GM12878 (cell line): ENCODE measurements around the gene NRXN3. TPM values are rescaled to one million over a fixed set of nuclear protein-coding genes. Genes with fewer than 3 reads are reported as not detected.

Source experiments
- ATAC-seq: fragments of 200-7000 bp; cut with Tn5 transposase; 3 replicates; pipeline ENCODE4 v1.9.1; 2020; ENCODE audit warnings: mild to moderate bottlenecking, moderate library complexity
- BruUV-seq: library from RNA; stranded (reverse); fragments of 400-500 nt; replicated peaks from 2 replicates; lab custom pipeline; 2021; lab: Mats Ljungman, UMichigan
- CTCF ChIA-PET: fragments of 300-600 bp; sonication (Branson Sonifier 250); formaldehyde crosslinking; extraction: SDS; loops from one replicate; lab custom pipeline; 2021; ENCODE audit warnings: inconsistent platforms; lab: Yijun Ruan, JAX
- POLR2A ChIA-PET: fragments of 350-600 bp; formaldehyde crosslinking; extraction: SDS; loops from one replicate; lab custom pipeline; 2021; ENCODE audit warnings: inconsistent platforms; lab: Charles Lee
- RAD21 ChIA-PET: fragments of 300-600 bp; sonication (Branson Sonifier 250); formaldehyde crosslinking; loops from one replicate; lab custom pipeline; 2023; ENCODE audit warnings: antibody characterized with exemption; ENCODE audit not compliant: unreplicated experiment; lab: Charles Lee
- SMC1A ChIA-PET: fragments of 300-600 bp; sonication (Branson Sonifier 250); formaldehyde crosslinking; loops from one replicate; lab custom pipeline; 2023; ENCODE audit not compliant: unreplicated experiment, uncharacterized antibody; lab: Charles Lee
- DNase-seq: peaks from one replicate; pipeline ENCODE4 v3.0.0-alpha.2; 2011; ENCODE audit warnings: low read depth, low spot score
- FAIRE-seq: peaks from 3 replicates; lab custom pipeline; 2011; peaks lifted over from hg19 to GRCh38; lab: Jason Lieb, UNC
- H2AFZ ChIP-seq: 2 replicates; pipeline ENCODE4 v1.6.0; 2011; ENCODE audit warnings: low read depth, low read length, control low read depth; ENCODE audit not compliant: control insufficient read depth
- H3K27ac ChIP-seq: 2 replicates; pipeline ENCODE4 v1.5.1; 2011; ENCODE audit warnings: control low read depth; ENCODE audit not compliant: control insufficient read depth, insufficient read depth
- H3K27me3 ChIP-seq, 2 experiments: replicated peaks in 1 of 2; 2 replicates each; pipeline versions ENCODE4 v1.6.0 to v1.6.1; 2011; ENCODE audit warnings: low read length in 1 of 2; ENCODE audit not compliant: control insufficient read depth in 2 of 2, insufficient read depth in 2 of 2
- H3K36me3 ChIP-seq, 2 experiments: 2 replicates each; pipeline ENCODE4 v1.5.1; 2011; ENCODE audit warnings: low read length in 1 of 2; ENCODE audit not compliant: control insufficient read depth in 2 of 2, insufficient read depth in 2 of 2
- H3K4me1 ChIP-seq: 2 replicates; pipeline ENCODE4 v1.6.1; 2011; ENCODE audit warnings: mild to moderate bottlenecking, low read length, moderate library complexity, mixed read lengths; ENCODE audit not compliant: control insufficient read depth, insufficient read depth
- H3K4me2 ChIP-seq: 2 replicates; pipeline ENCODE4 v1.6.0; 2011; ENCODE audit warnings: control low read depth; ENCODE audit not compliant: control insufficient read depth, insufficient read depth
- H3K4me3 ChIP-seq: fragments of 200-600 bp; sonication (generic); 2 replicates; pipeline ENCODE4 v1.5.1; 2016
- H3K79me2 ChIP-seq: 2 replicates; pipeline ENCODE4 v1.6.0; 2011; ENCODE audit warnings: low read length; ENCODE audit not compliant: control insufficient read depth, insufficient read depth
- H3K9ac ChIP-seq: 2 replicates; pipeline ENCODE4 v1.8.0; 2011; ENCODE audit warnings: low read length, control low read depth, mixed read lengths; ENCODE audit not compliant: control insufficient read depth, insufficient read depth
- H3K9me3 ChIP-seq: replicated peaks from 3 replicates; pipeline ENCODE4 v1.5.1; 2011; ENCODE audit warnings: mild to moderate bottlenecking, low read length; ENCODE audit not compliant: control insufficient read depth, insufficient read depth
- H4K20me1 ChIP-seq: 2 replicates; pipeline ENCODE4 v1.6.0; 2011; ENCODE audit not compliant: control insufficient read depth, insufficient read depth
- BHLHE40 ChIP-seq, 2 experiments: fragments of 450-650 bp in 1 of 2; IDR thresholded peaks; 2 replicates each; pipeline ENCODE4 v1.6.1; 2011 to 2017; ENCODE audit warnings: low read depth in 2 of 2, borderline replicate concordance in 1 of 2, improper control_type of control experiment in 1 of 2, low read length in 1 of 2, mild to moderate bottlenecking in 1 of 2
- CREB1 ChIP-seq: IDR thresholded peaks from 2 replicates; pipeline ENCODE4 v1.6.1; 2012; ENCODE audit warnings: low read depth, mild to moderate bottlenecking, inconsistent platforms
- IKZF2 ChIP-seq, 2 experiments: fragments of 450-650 bp; IDR thresholded peaks; 2 replicates each; pipeline ENCODE4 v1.6.1; 2017; ENCODE audit warnings: mild to moderate bottlenecking in 2 of 2, moderate library complexity in 2 of 2
- KLF5 ChIP-seq: fragments of 450-650 bp; IDR thresholded peaks from 2 replicates; pipeline ENCODE4 v1.6.1; 2014; ENCODE audit warnings: mild to moderate bottlenecking; ENCODE audit not compliant: partially characterized antibody
- NRF1 ChIP-seq: conservative IDR thresholded peaks from 2 replicates; pipeline ENCODE4 v1.6.1; 2011; ENCODE audit warnings: mild to moderate bottlenecking, low read depth, low read length, improper control_type of control experiment
- RELA ChIP-seq: fragments of 450-650 bp; IDR thresholded peaks from 2 replicates; pipeline ENCODE4 v1.8.0; 2014; ENCODE audit warnings: borderline replicate concordance; ENCODE audit not compliant: partially characterized antibody
- ZNF207 ChIP-seq: fragments of 450-650 bp; IDR thresholded peaks from 2 replicates; pipeline ENCODE4 v1.6.1; 2014; ENCODE audit warnings: antibody characterized with exemption, mild to moderate bottlenecking, borderline replicate concordance
- ZNF384 ChIP-seq: IDR thresholded peaks from 2 replicates; pipeline ENCODE4 v1.6.1; 2012; ENCODE audit warnings: low read depth, mild to moderate bottlenecking, low read length, improper control_type of control experiment, borderline replicate concordance
- ZNF622 ChIP-seq: fragments of 450-650 bp; IDR thresholded peaks from 2 replicates; pipeline ENCODE4 v1.6.1; 2017; ENCODE audit warnings: mild to moderate bottlenecking, inconsistent platforms
- ZZZ3 ChIP-seq: IDR thresholded peaks from 2 replicates; pipeline ENCODE4 v1.6.1; 2011; ENCODE audit warnings: low read depth; ENCODE audit not compliant: control insufficient read depth, insufficient read length
- WGBS: methylation state at CpG from one replicate; pipeline ENCODE4 v1.1.6; 2016; ENCODE audit warnings: low lambda C conversion rate; ENCODE audit not compliant: insufficient replicate concordance, insufficient coverage; ENCODE audit errors: missing lambda C conversion rate; 5-methylcytosine and 5-hydroxymethylcytosine counted together
- in situ Hi-C: fragments of 300-500 bp; cut with MboI; formaldehyde crosslinking; loops from 9 replicates; pipeline ENCODE4 v1.14.3; 2018; ENCODE audit warnings: mixed read lengths
- intact Hi-C: fragments of 100-400 bp; cut with micrococcal nuclease; formaldehyde crosslinking; loops from one replicate; pipeline ENCODE4 v1.14.2; 2022; ENCODE audit not compliant: unreplicated experiment
- polyA plus RNA-seq, 11 experiments: library from polyadenylated mRNA; depleted of rRNA in 4 of 11; unstranded in 6 of 11; stranded (reverse) in 5 of 11; fragments of >200 nt; fragmentation: Nextera tagmentation in 4 of 11; fragmentation: Illumina TruSeq in 1 of 11; extraction: Ambion mirVana in 4 of 11; extraction: Trizol in 1 of 11; gene quantifications; 1 replicate in 1 of 11; 2 replicates in 10 of 11; pipeline versions ENCODE4 v1.2.1 to v1.2.3, GENCODE V29; 2011 to 2016; ENCODE audit warnings: inconsistent platforms in 2 of 11, missing spikeins in 2 of 11, low read depth in 1 of 11
- total RNA-seq, 4 experiments: library from RNA; depleted of rRNA in 3 of 4; stranded (reverse); fragments of >200 nt in 3 of 4; fragmentation: Illumina TruSeq in 1 of 4; extraction: Trizol in 1 of 4; gene quantifications; 2 replicates each; pipeline versions ENCODE4 v1.2.1 to v1.2.3, GENCODE V29; 2013 to 2021
- TF ChIP-seq, protein P1 (sequence below): fragments of 450-650 bp; IDR thresholded peaks from 2 replicates; pipeline ENCODE4 v1.6.1; 2017; ENCODE audit warnings: mild to moderate bottlenecking
- TF ChIP-seq, protein P2 (sequence below): fragments of 450-650 bp; IDR thresholded peaks from 2 replicates; pipeline ENCODE4 v1.6.1; 2018; ENCODE audit warnings: borderline replicate concordance, mild to moderate bottlenecking; ENCODE audit not compliant: partially characterized antibody

The NRXN3 gene
- total and polyA plus RNA-seq, 10 of the 15 experiments (the other 5 are each of a cell fraction or from before 2014, with no cell fraction given): 0.52 to 3.3 (median 1.4) TPM

DNA sequence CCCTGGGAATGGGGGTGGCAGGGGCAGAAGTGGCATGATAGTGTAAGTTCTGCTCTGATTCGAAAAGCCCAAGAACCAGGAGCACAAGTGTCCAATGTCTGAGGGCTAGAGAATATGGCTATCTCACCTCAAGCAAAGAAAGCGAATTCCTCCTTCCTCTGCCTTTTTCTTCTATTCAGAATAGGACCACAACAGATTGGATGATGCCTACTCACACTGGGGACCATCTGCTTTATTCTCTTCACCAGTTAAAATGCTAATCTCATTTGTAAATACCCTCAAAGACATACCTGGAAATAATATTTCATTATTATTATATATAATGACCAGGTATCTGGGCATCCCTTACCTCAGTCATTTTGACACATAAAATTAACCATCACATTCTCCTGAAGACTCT, 808.7 kb downstream of the NRXN3 start (continued):
- no peak for TF ChIP-seq ZNF384
- TF ChIP-seq ZZZ3: no peak

DNA sequence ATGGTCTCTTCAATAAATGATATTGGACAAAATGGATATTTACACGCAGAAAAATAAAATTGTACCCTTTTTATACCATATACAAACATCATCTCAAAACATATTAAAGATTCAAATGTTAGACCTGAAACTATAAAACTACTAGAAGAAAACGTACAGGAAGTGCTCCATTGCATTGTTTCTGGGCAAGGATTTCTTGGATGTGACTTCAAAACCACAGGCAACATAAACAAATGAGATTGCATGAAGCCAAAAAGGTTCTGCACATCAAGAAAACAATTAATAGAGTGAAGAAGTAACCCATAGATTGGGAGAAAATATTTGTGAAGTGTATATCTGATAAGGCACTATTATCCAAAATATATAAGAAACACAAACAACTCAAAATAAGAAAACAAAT, 812.4 kb downstream of the NRXN3 start:
- BruUV-seq: no TSS peak
- no peaks in the 10 kb centered on the region for H3K79me2 ChIP-seq
- 15% methylated on average over 2 of the region's 2 CpGs for WGBS
- no peaks in the 10 kb centered on the region for H3K36me3 ChIP-seq
- no peak overlapping the region for H3K9ac ChIP-seq
- no peaks in the 10 kb centered on the region for H3K4me1 ChIP-seq
- in situ Hi-C loops: no loop called here
- no peaks in the 10 kb centered on the region for H4K20me1 ChIP-seq
- H2AFZ ChIP-seq: no peak overlapping the region
- no peaks in the 10 kb centered on the region for H3K27me3 ChIP-seq
- DNase-seq: no peak
- no peak for FAIRE-seq
- ChIA-PET RAD21 (interaction anchor here (0.6 kb wide), 1 partner anchor 9 kb away, joined by 4 read pairs; no protein-coding TSS in a partner anchor), POLR2A (no interaction called here)
- H3K27ac ChIP-seq: no peak overlapping the region
- H3K4me2 ChIP-seq: no peak overlapping the region
- intact Hi-C loops: no loop called here
- TF ChIP-seq RELA: no peak
- TF ChIP-seq, all 136 proteins: peak for 0
- SMC1A ChIA-PET: no interaction called here
- Histone ChIP-seq H3K9me3 (no peaks in the 10 kb centered on the region; the same call in 1 of the 3 replicates), H3K4me3 (no peak overlapping the region)
- ATAC-seq: no peak
- CTCF ChIA-PET: no interaction called here

DNA sequence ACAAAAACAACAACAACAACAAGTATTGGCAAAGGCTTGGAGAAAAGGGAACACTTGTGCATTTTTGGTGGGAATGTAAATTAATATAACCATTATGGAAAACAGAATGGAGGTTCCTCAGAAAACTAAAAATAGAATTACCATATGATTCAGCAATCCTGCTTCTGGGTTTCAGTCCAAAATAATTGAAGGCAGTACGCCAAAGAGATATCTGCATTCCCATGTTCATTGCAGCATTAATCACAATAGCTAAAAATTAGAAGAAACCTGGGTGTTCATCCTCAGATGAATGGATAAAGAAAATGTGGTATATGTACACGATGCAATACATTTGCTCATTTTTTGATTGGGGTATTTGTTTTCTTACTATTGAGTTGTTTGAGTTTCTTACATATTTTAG, 813.0 kb downstream of the NRXN3 start:
- Histone ChIP-seq H3K4me1 (no peaks in the 10 kb centered on the region), H2AFZ (no peak overlapping the region), H3K4me2 (no peak overlapping the region), H3K9ac (no peak overlapping the region), H3K27ac (no peak overlapping the region), H4K20me1 (no peaks in the 10 kb centered on the region), H3K36me3 (no peaks in the 10 kb centered on the region), H3K27me3 (no peaks in the 10 kb centered on the region), H3K79me2 (no peaks in the 10 kb centered on the region), H3K9me3 (no peaks in the 10 kb centered on the region; the same call in 1 of the 3 replicates), H3K4me3 (no peak overlapping the region)
- BruUV-seq: no TSS peak
- no peak for FAIRE-seq
- RAD21 ChIA-PET: no interaction called here
- SMC1A ChIA-PET: no interaction called here
- POLR2A ChIA-PET: no interaction called here
- in situ Hi-C loops (no loop called here), intact Hi-C loops (no loop called here)
- ATAC-seq: no peak
- CTCF ChIA-PET: no interaction called here
- DNase-seq: no peak
- WGBS: 7% methylated on average over 2 of the region's 2 CpGs
- no peak for TF ChIP-seq CREB1
- TF ChIP-seq IKZF2 (IDR thresholded peaks at IDR 0.05): no peak
- TF ChIP-seq ZNF207: no peak
- TF ChIP-seq, protein P1, sequence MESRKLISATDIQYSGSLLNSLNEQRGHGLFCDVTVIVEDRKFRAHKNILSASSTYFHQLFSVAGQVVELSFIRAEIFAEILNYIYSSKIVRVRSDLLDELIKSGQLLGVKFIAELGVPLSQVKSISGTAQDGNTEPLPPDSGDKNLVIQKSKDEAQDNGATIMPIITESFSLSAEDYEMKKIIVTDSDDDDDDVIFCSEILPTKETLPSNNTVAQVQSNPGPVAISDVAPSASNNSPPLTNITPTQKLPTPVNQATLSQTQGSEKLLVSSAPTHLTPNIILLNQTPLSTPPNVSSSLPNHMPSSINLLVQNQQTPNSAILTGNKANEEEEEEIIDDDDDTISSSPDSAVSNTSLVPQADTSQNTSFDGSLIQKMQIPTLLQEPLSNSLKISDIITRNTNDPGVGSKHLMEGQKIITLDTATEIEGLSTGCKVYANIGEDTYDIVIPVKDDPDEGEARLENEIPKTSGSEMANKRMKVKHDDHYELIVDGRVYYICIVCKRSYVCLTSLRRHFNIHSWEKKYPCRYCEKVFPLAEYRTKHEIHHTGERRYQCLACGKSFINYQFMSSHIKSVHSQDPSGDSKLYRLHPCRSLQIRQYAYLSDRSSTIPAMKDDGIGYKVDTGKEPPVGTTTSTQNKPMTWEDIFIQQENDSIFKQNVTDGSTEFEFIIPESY: no peak
- TF ChIP-seq, protein P2, sequence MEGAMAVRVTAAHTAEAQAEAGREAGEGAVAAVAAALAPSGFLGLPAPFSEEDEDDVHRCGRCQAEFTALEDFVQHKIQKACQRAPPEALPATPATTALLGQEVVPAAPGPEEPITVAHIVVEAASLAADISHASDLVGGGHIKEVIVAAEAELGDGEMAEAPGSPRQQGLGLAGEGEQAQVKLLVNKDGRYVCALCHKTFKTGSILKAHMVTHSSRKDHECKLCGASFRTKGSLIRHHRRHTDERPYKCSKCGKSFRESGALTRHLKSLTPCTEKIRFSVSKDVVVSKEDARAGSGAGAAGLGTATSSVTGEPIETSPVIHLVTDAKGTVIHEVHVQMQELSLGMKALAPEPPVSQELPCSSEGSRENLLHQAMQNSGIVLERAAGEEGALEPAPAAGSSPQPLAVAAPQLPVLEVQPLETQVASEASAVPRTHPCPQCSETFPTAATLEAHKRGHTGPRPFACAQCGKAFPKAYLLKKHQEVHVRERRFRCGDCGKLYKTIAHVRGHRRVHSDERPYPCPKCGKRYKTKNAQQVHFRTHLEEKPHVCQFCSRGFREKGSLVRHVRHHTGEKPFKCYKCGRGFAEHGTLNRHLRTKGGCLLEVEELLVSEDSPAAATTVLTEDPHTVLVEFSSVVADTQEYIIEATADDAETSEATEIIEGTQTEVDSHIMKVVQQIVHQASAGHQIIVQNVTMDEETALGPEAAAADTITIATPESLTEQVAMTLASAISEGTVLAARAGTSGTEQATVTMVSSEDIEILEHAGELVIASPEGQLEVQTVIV: no peak
- no peak for TF ChIP-seq ZNF622
- TF ChIP-seq BHLHE40 (IDR thresholded peaks at IDR 0.05; ENCODE audit: borderline replicate concordance in 1 of 2, low read depth in 2 of 2, low read length in 1 of 2): no peak
- TF ChIP-seq NRF1: no peak
- no peak for TF ChIP-seq KLF5
